22Rv1 (cell line): ENCODE data around the gene MYMK.

Source experiments
- ZFX ChIP-seq: fragments of 450-650 bp; IDR thresholded peaks from 2 replicates; pipeline ENCODE4 v1.6.1; 2017; ENCODE audit warnings: antibody characterized with exemption, borderline replicate concordance
- TF ChIP-seq, protein P1 (sequence below): fragments of 450-650 bp; IDR thresholded peaks from 2 replicates; pipeline ENCODE4 v1.5.1; 2017; ENCODE audit warnings: mild to moderate bottlenecking

DNA sequence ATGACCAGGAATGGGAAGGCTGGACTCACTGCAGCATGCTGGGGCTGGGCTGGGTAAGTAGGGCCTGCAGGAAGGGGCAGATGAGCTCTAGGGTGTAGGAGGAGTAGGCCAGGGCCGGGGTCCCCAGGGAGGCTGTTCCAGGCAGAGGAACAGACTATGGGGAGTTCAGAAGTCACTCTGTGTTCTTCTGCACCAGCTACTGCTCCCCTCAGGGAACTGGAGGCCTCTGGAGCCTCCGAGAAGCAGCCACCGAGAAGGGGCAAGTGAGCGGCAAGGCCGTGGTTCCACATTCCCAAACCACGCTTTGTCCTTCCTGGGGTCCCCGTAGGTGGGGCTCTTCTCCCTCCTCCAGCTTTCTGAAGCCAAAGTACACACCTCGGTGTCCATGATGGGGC, 37.4 kb downstream of the MYMK start:
- TF ChIP-seq, protein P1, sequence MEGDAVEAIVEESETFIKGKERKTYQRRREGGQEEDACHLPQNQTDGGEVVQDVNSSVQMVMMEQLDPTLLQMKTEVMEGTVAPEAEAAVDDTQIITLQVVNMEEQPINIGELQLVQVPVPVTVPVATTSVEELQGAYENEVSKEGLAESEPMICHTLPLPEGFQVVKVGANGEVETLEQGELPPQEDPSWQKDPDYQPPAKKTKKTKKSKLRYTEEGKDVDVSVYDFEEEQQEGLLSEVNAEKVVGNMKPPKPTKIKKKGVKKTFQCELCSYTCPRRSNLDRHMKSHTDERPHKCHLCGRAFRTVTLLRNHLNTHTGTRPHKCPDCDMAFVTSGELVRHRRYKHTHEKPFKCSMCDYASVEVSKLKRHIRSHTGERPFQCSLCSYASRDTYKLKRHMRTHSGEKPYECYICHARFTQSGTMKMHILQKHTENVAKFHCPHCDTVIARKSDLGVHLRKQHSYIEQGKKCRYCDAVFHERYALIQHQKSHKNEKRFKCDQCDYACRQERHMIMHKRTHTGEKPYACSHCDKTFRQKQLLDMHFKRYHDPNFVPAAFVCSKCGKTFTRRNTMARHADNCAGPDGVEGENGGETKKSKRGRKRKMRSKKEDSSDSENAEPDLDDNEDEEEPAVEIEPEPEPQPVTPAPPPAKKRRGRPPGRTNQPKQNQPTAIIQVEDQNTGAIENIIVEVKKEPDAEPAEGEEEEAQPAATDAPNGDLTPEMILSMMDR: no peak
- no peak for TF ChIP-seq ZFX
